Measurements from ENCODE around the gene GFPT2. TPM values are rescaled to one million over a fixed set of nuclear protein-coding genes. Genes with fewer than 3 reads are reported as not detected.

GFPT2 gene
- total RNA-seq, 1 donor from 2014 or later: 0.62 TPM

DNA sequence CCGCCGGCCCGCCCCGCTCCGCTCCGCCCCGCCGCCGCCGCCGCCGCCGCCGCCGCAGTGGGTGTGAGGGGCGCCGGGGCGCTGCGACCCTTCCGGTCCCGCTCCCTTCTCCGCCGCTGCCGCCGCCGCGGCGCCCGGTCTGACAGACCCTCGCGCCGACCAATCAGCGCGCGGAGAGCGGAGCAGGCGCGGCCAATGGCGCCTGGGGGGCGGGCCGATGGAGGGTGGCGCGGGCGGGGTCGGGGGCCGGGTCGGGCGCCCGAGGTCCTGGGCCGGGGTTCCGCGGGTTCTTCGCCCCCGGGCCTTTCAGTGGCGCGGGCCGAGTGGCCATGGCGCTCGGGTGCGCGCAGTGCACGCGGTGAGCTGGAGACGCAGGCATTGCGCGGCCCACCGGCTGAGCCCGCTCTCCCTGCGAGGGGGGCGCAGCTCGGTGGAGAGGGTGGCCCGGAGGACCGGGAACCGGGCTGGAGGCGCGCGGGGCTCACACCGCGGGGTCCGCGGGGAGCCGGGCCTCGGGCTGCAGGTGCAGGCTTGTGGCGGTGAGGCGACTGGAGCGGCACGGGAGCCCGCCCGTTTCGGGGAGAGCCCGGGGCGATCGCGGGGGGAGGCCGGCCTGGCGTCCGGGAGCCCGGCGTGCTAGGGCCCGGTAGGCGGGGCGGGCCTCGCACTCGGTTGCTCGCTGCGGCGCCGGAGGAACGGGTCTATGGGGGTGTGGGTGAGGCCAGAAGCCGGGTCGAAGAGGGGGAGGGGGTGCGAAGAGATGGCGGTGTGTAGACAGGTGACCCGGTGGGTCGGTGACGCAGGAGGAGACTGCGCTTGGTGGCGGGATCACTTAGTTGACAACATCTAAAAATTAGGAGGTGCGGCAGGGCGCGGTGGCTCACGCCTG lies 60.9 kb downstream of the GFPT2 start, which contains the start of gene MAPK9:
Gene MAPK9 (minus strand): TSS at position 141 of the 889 bp plus-strand sequence. CDS start 11,522 bp downstream, outside the sequence.
- DNase-seq (peak; percentile 87), ATAC-seq (ENCODE audit: low read depth) (peak; percentile 78)
- H3K9me3 Mint-ChIP-seq: no peaks in the 10 kb centered on the region
- no peaks in the 10 kb centered on the region for H3K27me3 Mint-ChIP-seq
- peaks cover 3% of the 10 kb centered on the region for H3K36me3 Mint-ChIP-seq (ENCODE audit: low read depth)
- H3K4me1 Mint-ChIP-seq: peaks cover 33% of the 10 kb centered on the region
- TF ChIP-seq, protein P1, sequence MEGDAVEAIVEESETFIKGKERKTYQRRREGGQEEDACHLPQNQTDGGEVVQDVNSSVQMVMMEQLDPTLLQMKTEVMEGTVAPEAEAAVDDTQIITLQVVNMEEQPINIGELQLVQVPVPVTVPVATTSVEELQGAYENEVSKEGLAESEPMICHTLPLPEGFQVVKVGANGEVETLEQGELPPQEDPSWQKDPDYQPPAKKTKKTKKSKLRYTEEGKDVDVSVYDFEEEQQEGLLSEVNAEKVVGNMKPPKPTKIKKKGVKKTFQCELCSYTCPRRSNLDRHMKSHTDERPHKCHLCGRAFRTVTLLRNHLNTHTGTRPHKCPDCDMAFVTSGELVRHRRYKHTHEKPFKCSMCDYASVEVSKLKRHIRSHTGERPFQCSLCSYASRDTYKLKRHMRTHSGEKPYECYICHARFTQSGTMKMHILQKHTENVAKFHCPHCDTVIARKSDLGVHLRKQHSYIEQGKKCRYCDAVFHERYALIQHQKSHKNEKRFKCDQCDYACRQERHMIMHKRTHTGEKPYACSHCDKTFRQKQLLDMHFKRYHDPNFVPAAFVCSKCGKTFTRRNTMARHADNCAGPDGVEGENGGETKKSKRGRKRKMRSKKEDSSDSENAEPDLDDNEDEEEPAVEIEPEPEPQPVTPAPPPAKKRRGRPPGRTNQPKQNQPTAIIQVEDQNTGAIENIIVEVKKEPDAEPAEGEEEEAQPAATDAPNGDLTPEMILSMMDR (IDR thresholded peaks at IDR 0.05): no peak
- intact Hi-C loops (cut with micrococcal nuclease): loop anchor here (2.0 to 10.0 kb wide), 8 partner anchors 220 to 1665 kb away; partner anchors contain the start of genes CLK4, MGAT1, RNF130 and RUFY1
- H3K4me3 Mint-ChIP-seq: peak within 1 kb of the TSS; percentile 92
- peak within 1 kb of the TSS; percentile 89 for H3K27ac Mint-ChIP-seq
- POLR2A ChIA-PET: interaction anchor here (0.6 to 1.8 kb wide), 2 partner anchors 24 to 841 kb away, joined by 5 to 15 read pairs; no protein-coding TSS in a partner anchor
- CTCF ChIA-PET: interaction anchor here (1.3 to 5.0 kb wide), 7 partner anchors 11 to 179 kb away, joined by 3 to 82 read pairs (median 5); partner anchors contain the start of gene GFPT2

DNA sequence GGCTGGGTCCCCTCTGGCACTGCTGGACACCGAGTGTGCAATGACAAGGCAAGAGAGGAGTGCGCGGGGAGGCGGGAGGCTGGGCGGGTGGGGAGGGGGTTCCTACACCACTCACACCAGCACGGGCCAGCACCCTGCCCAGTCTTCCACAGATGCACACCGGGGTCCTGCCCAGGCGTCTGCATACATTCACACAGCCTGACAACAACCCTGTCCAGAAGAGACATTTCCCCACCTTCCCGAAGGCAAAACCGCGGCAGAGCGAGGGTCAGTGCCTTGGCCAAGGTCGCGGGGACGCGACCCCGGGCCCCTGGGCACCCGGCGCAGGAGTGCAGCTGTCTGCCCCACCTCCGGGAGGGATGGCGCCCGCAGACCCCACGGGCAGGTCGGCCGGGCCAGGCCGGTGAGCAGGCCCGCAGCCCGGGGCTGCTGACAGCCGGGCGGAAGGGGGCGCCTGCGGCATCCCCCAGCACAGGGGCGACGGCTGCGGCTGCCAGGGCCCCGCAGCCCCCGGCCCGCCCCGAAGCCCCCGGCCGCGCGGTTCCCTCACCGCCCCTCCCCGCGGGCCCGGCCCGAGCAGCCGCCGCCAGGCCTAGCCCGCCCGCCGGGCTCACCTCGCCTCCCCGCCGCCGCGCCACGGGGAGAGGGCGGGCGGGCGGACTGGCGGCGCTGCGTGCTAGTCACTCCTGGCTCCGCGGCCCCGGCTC lies 61.7 kb downstream of the GFPT2 start:
- no peaks in the 10 kb centered on the region for H3K9me3 Mint-ChIP-seq
- POLR2A ChIA-PET: no interaction called here
- CTCF ChIA-PET: interaction anchor here (2.5 to 5.0 kb wide), 2 partner anchors 24 to 25 kb away, joined by 18 to 82 read pairs; no protein-coding TSS in a partner anchor
- intact Hi-C loops (cut with micrococcal nuclease): loop anchor here (5.0 to 10.0 kb wide), 7 partner anchors 219 to 1664 kb away; partner anchors contain the start of genes CLK4, MGAT1, RNF130 and RUFY1
- TF ChIP-seq, protein P1 (IDR thresholded peaks at IDR 0.05): no peak
- H3K36me3 Mint-ChIP-seq (ENCODE audit: low read depth): peaks cover 11% of the 10 kb centered on the region
- H3K4me1 Mint-ChIP-seq: peaks cover 33% of the 10 kb centered on the region
- peak overlapping the region; percentile 32 for H3K27ac Mint-ChIP-seq
- DNase-seq (no peak), ATAC-seq (ENCODE audit: low read depth) (peak; percentile 19)
- peak overlapping the region; percentile 77 for H3K4me3 Mint-ChIP-seq
- no peaks in the 10 kb centered on the region for H3K27me3 Mint-ChIP-seq

DNA sequence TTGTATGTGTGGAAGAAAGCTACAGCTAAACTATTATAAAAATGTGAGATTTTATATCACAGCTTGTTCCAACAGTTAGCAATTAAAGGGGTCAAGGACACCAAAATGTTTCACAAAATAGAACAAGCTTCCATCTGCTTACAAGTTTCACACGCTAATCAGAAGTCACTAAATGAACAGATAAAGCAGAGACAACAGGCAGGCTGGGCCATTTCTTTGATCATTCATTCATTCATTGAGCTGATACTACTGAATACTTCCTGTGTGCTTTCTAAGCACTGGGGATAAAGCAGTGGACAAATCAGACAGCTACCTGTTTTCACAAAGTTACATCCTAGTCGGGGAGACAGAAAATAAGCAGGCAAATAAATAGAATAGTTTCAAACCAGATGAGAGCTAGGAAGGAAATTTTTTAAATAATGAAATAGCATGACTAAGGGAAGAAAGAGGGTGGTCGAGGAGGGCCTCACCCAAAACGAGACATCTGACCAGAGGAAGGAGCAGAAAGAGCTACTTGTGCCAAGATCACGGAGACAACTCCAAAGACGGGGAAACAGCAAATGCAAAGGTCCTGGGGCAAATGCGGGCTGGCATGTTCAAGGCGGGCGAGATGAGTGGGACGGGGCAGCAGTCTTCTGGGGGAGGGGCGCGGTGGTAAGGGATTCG lies 62.4 kb downstream of the GFPT2 start:
- Mint-ChIP-seq H3K9me3 (no peaks in the 10 kb centered on the region), H3K27me3 (no peaks in the 10 kb centered on the region), H3K4me3 (peak overlapping the region; percentile 77), H3K4me1 (peaks cover 33% of the 10 kb centered on the region), H3K27ac (peak overlapping the region; percentile 32), H3K36me3 (ENCODE audit: low read depth) (peaks cover 12% of the 10 kb centered on the region)
- TF ChIP-seq, protein P1 (IDR thresholded peaks at IDR 0.05): no peak
- intact Hi-C loops (cut with micrococcal nuclease): loop anchor here (5.0 to 10.0 kb wide), 7 partner anchors 218 to 1663 kb away; partner anchors contain the start of genes CLK4, MGAT1, RNF130 and RUFY1
- POLR2A ChIA-PET: interaction anchor here (0.9 to 1.2 kb wide), 2 partner anchors 63 to 202 kb away, joined by 3 read pairs; partner anchors contain the start of gene GFPT2
- CTCF ChIA-PET: interaction anchor here (1.2 to 2.5 kb wide), 2 partner anchors 26 to 180 kb away, joined by 3 to 18 read pairs; no protein-coding TSS in a partner anchor
- ATAC-seq (ENCODE audit: low read depth): no peak
- no peak for DNase-seq

DNA sequence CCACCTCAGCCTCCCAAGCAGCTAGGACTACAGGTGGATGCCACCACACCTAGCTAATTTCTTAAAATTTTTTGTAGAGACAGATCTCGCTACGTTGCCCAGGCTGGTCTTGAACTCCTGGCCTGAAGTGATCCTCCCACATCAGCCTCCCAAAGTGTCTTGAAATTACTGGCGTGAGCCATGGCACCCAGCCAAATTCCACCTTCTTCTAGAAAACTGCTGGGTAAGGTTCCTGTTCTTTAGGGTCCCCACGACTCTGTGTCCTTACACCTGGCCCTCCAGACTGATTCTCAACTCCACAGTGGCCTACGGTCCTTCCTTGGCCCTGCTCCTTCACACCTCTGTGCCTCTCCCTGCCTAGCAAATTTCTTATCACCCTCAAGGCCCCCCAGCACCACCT lies 63.2 kb downstream of the GFPT2 start:
- peaks cover 33% of the 10 kb centered on the region for H3K4me1 Mint-ChIP-seq
- TF ChIP-seq, protein P1 (IDR thresholded peaks at IDR 0.05): no peak
- CTCF ChIA-PET: interaction anchor here (0.9 to 2.5 kb wide), 4 partner anchors 26 to 181 kb away, joined by 3 to 18 read pairs (median 3); no protein-coding TSS in a partner anchor
- no peak for DNase-seq
- H3K27me3 Mint-ChIP-seq: no peaks in the 10 kb centered on the region
- peaks cover 17% of the 10 kb centered on the region for H3K36me3 Mint-ChIP-seq (ENCODE audit: low read depth)
- H3K9me3 Mint-ChIP-seq: no peaks in the 10 kb centered on the region
- peak overlapping the region; percentile 77 for H3K4me3 Mint-ChIP-seq
- no peak for ATAC-seq (ENCODE audit: low read depth)
- intact Hi-C loops (cut with micrococcal nuclease): loop anchor here (5.0 to 10.0 kb wide), 7 partner anchors 218 to 1663 kb away; partner anchors contain the start of genes CLK4, MGAT1, RNF130 and RUFY1
- no peak overlapping the region for H3K27ac Mint-ChIP-seq
- POLR2A ChIA-PET: interaction anchor here (0.9 to 1.2 kb wide), 2 partner anchors 64 to 203 kb away, joined by 3 read pairs; partner anchors contain the start of gene GFPT2

Data from activated B cell treated with CpG ODN at 0.5 μM for 24 hours (primary cell).